Measurements from ENCODE around the gene CCNE1. TPM values are rescaled to one million over a fixed set of nuclear protein-coding genes. Genes with fewer than 3 reads are reported as not detected.

Gene CCNE1
- total and polyA plus RNA-seq, 2 of the 13 experiments (the other 11 are each of a cell fraction or from before 2014, with no cell fraction given): 16.0 to 50.6 TPM

GRCh38 chr19:29851769-29852521 lies 40.2 kb downstream of the CCNE1 start (continued):
- TF ChIP-seq ZNF362 (CRISPR knock-in tag; IDR thresholded peaks at IDR 0.05; ENCODE audit: borderline replicate concordance) (no peak), MBNL3 (CRISPR knock-in tag; conservative IDR thresholded peaks at IDR 0.05) (no peak), ZBTB10 (CRISPR knock-in tag; IDR thresholded peaks at IDR 0.05; ENCODE audit: borderline replicate concordance) (no peak), MAFG (CRISPR knock-in tag; IDR thresholded peaks at IDR 0.05) (no peak), ZNF354B (CRISPR knock-in tag; IDR thresholded peaks at IDR 0.05) (no peak), TOPORS (CRISPR knock-in tag; IDR thresholded peaks at IDR 0.05) (no peak)

DNA sequence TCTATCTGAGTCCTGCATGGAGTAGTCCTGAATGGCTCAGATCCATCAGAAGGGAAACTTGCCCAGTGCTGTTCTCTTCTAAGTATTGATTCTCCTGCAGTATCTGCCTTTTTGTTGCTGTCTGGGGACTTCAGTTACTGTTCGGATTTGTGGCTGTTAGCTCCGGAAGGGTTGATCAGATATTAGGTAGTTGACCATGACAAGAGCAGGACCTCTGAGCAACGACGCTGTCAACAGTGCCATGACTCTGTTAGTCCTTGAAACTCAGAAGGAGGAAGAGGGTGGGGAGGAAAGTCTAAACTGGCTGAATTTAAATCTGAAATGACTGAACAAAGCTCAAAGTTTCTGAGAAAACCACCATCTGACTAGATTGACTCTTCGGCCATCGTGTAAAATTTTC lies 42.2 kb downstream of the CCNE1 start:
- intact Hi-C loops (cut with micrococcal nuclease; ENCODE audit: unreplicated experiment): no loop called here
- peaks cover 20% of the 10 kb centered on the region for H3K4me1 ChIP-seq (ENCODE audit: insufficient read depth, low read length)
- no peak for ATAC-seq
- no peak for TF ChIP-seq ZBTB7B (CRISPR knock-in tag; IDR thresholded peaks at IDR 0.05)
- TF ChIP-seq, protein P1, sequence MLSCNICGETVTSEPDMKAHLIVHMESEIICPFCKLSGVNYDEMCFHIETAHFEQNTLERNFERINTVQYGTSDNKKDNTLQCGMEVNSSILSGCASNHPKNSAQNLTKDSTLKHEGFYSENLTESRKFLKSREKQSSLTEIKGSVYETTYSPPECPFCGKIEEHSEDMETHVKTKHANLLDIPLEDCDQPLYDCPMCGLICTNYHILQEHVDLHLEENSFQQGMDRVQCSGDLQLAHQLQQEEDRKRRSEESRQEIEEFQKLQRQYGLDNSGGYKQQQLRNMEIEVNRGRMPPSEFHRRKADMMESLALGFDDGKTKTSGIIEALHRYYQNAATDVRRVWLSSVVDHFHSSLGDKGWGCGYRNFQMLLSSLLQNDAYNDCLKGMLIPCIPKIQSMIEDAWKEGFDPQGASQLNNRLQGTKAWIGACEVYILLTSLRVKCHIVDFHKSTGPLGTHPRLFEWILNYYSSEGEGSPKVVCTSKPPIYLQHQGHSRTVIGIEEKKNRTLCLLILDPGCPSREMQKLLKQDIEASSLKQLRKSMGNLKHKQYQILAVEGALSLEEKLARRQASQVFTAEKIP (CRISPR knock-in tag; IDR thresholded peaks at IDR 0.05; ENCODE audit: borderline replicate concordance): no peak
- TF ChIP-seq FUBP1 (CRISPR knock-in tag; IDR thresholded peaks at IDR 0.05; ENCODE audit: borderline replicate concordance): no peak
- TF ChIP-seq SAP130 (CRISPR knock-in tag; IDR thresholded peaks at IDR 0.05; ENCODE audit: low read depth): no peak
- TF ChIP-seq POGK (CRISPR knock-in tag; conservative IDR thresholded peaks at IDR 0.05): no peak
- TF ChIP-seq BORCS8-MEF2B (CRISPR knock-in tag; IDR thresholded peaks at IDR 0.05): no peak

More for the DNA sequence above, 42.2 kb downstream of the CCNE1 start:
- in situ Hi-C loops (cut with HindIII; ENCODE audit: extremely low pct_ligation_motif_present, low pct_unique_long_range_greater_than_20kb): no loop called here
- no peaks in the 10 kb centered on the region for H3K79me2 ChIP-seq (ENCODE audit: insufficient read depth, low read length)
- H3K27me3 ChIP-seq (ENCODE audit: control insufficient read depth in 1 of 2, insufficient read depth in 2 of 2, low read length in 2 of 2): no peaks in the 10 kb centered on the region
- WGBS (ENCODE audit: low lambda C conversion rate): 58% methylated on average over 6 of the region's 6 CpGs
- no peaks in the 10 kb centered on the region for H3K9me3 ChIP-seq (ENCODE audit: low read length)
- no peak overlapping the region for H3K4me2 ChIP-seq (ENCODE audit: low read depth, low read length)
- H3K36me3 ChIP-seq (replicated peaks in 1 of 2; ENCODE audit: control insufficient read depth in 1 of 2, insufficient read depth in 2 of 2, low read length in 2 of 2): no peaks in the 10 kb centered on the region
- H3K4me3 ChIP-seq (replicated peaks in 1 of 3; ENCODE audit: insufficient read depth in 1 of 3, low read depth in 2 of 3, low read length in 3 of 3): no peak overlapping the region
- CTCF ChIA-PET (ENCODE audit: low intra/inter-chr PET ratio, low total read pairs): no interaction called here
- BruUV-seq (replicated peaks): no TSS peak
- no peak overlapping the region for H2AFZ ChIP-seq (ENCODE audit: low read length)
- no peak for DNase-seq (ENCODE audit: low spot score)
- no peak for FAIRE-seq
- no peaks in the 10 kb centered on the region for H4K20me1 ChIP-seq (ENCODE audit: insufficient read depth, low read length)
- no peak overlapping the region for H3K9ac ChIP-seq (ENCODE audit: insufficient read depth, low read depth, low read length)
- no peak overlapping the region for H3K27ac ChIP-seq (ENCODE audit: extremely low read length, insufficient read depth, low read length)
- POLR2A ChIA-PET: no interaction called here
